H1 (cell line): Measurements from ENCODE around the gene KLK8. TPM values are rescaled to one million over a fixed set of nuclear protein-coding genes. Genes with fewer than 3 reads are reported as not detected.

ENCODE experiments used
- CTCF ChIA-PET: fragments of 300-600 bp; sonication (Branson Sonifier 250); formaldehyde crosslinking; loops from one replicate; lab custom pipeline; 2021; ENCODE audit not compliant: partially characterized antibody; lab: Charles Lee
- POLR2A ChIA-PET: fragments of 300-600 bp; sonication (Branson Sonifier 250); formaldehyde crosslinking; loops from one replicate; lab custom pipeline; 2021; ENCODE audit warnings: inconsistent platforms; ENCODE audit not compliant: partially characterized antibody; lab: Charles Lee
- DNase-seq, 2 experiments: peaks; one replicate each; pipeline versions ENCODE4 v3.0.0 to v3.0.0-alpha.2; 2010 to 2022; ENCODE audit warnings: low spot score in 2 of 2, low read depth in 1 of 2, mixed read lengths in 1 of 2
- FAIRE-seq: peaks from 2 replicates; lab custom pipeline; 2011; peaks lifted over from hg19 to GRCh38; lab: Jason Lieb, UNC
- H2AFZ ChIP-seq: 2 replicates; pipeline ENCODE4 v1.8.1; 2012; ENCODE audit warnings: low read length, inconsistent platforms
- H2AK5ac ChIP-seq: 2 replicates; pipeline ENCODE4 v1.6.1; 2013; ENCODE audit warnings: low read depth, low read length
- H2BK120ac ChIP-seq: replicated peaks from 2 replicates; pipeline ENCODE3; 2013; ENCODE audit warnings: low read depth, low read length, inconsistent platforms
- H2BK12ac ChIP-seq: 2 replicates; pipeline ENCODE4 v1.6.1; 2013; ENCODE audit warnings: low read depth, low read length
- H2BK15ac ChIP-seq: 2 replicates; pipeline ENCODE4 v1.6.1; 2013; ENCODE audit warnings: low read length
- H2BK20ac ChIP-seq: 2 replicates; pipeline ENCODE4 v1.6.1; 2013; ENCODE audit warnings: low read length
- H2BK5ac ChIP-seq: 2 replicates; pipeline ENCODE4 v1.6.1; 2013; ENCODE audit warnings: low read depth, low read length
- H3K14ac ChIP-seq: 2 replicates; pipeline ENCODE4 v1.6.1; 2013; ENCODE audit warnings: inconsistent platforms; ENCODE audit not compliant: insufficient read length
- H3K18ac ChIP-seq: 2 replicates; pipeline ENCODE4 v1.6.1; 2013; ENCODE audit warnings: low read length; ENCODE audit errors: extremely low read depth
- H3K23ac ChIP-seq: 2 replicates; pipeline ENCODE4 v1.6.1; 2013; ENCODE audit warnings: inconsistent platforms; ENCODE audit not compliant: insufficient read length
- H3K23me2 ChIP-seq: 2 replicates; pipeline ENCODE4 v1.6.1; 2013; ENCODE audit warnings: low read depth, low read length
- H3K27ac ChIP-seq: 2 replicates; pipeline ENCODE4 v1.6.1; 2011; ENCODE audit warnings: low read depth, low read length, inconsistent platforms
- H3K27me3 ChIP-seq, 4 experiments: replicated peaks in 1 of 4; 1 replicate in 1 of 4; 2 replicates in 3 of 4; pipeline versions ENCODE4 v1.6.1 to v1.8.1; 2011 to 2013; ENCODE audit warnings: low read length in 3 of 4, mild to moderate bottlenecking in 3 of 4, inconsistent platforms in 2 of 4, mixed read lengths in 2 of 4, moderate library complexity in 1 of 4; ENCODE audit not compliant: control insufficient read depth in 3 of 4, insufficient read depth in 3 of 4; ENCODE audit errors: extremely low read depth in 1 of 4
- H3K36me3 ChIP-seq, 4 experiments: 2 replicates each; pipeline versions ENCODE4 v1.6.1 to v1.8.1; 2011 to 2013; ENCODE audit warnings: mild to moderate bottlenecking in 4 of 4, low read length in 3 of 4, moderate library complexity in 2 of 4, control low read depth in 1 of 4, inconsistent platforms in 1 of 4; ENCODE audit not compliant: insufficient read depth in 4 of 4, control insufficient read depth in 2 of 4
- H3K4ac ChIP-seq: replicated peaks from 2 replicates; pipeline ENCODE3; 2013; ENCODE audit warnings: low read length, low read depth, mixed read lengths, inconsistent platforms; ENCODE audit not compliant: insufficient read length
- H3K4me1 ChIP-seq, 4 experiments: replicated peaks in 1 of 4; 1 replicate in 1 of 4; 2 replicates in 3 of 4; pipeline versions ENCODE4 v1.6.1 to v1.8.1; 2011 to 2013; ENCODE audit warnings: low read length in 3 of 4, inconsistent platforms in 2 of 4, mixed read lengths in 1 of 4; ENCODE audit not compliant: insufficient read depth in 4 of 4, control insufficient read depth in 3 of 4
- H3K4me2 ChIP-seq, 2 experiments: 2 replicates each; pipeline versions ENCODE4 v1.6.1 to v1.8.1; 2011 to 2013; ENCODE audit warnings: low read depth in 2 of 2, low read length in 2 of 2, control low read depth in 1 of 2, inconsistent platforms in 1 of 2, mild to moderate bottlenecking in 1 of 2; ENCODE audit not compliant: insufficient read depth in 1 of 2
- H3K4me3 ChIP-seq, 4 experiments: fragments of 200-600, 300-600 bp in 1 of 4; sonication (generic), shearing (Covaris generic), sonication (Bioruptor Twin) in 1 of 4; 2 replicates each; pipeline versions ENCODE4 v1.5.1 to v1.8.1; 2011 to 2016; ENCODE audit warnings: low read length in 4 of 4, low read depth in 3 of 4, control low read depth in 2 of 4, inconsistent platforms in 2 of 4, mild to moderate bottlenecking in 2 of 4, mixed read lengths in 1 of 4, moderate library complexity in 1 of 4; ENCODE audit not compliant: insufficient read depth in 2 of 4; ENCODE audit errors: extremely low read depth in 1 of 4
- H3K56ac ChIP-seq: replicated peaks from 2 replicates; pipeline ENCODE3; 2013; ENCODE audit warnings: low read depth, mild to moderate bottlenecking, mixed read lengths, low read length, inconsistent platforms; ENCODE audit not compliant: insufficient read length
- H3K79me1 ChIP-seq: 2 replicates; pipeline ENCODE4 v1.6.1; 2013; ENCODE audit warnings: low read depth, low read length, control low read depth
- H3K79me2 ChIP-seq, 2 experiments: 2 replicates each; pipeline versions ENCODE4 v1.6.1 to v1.8.1; 2012 to 2013; ENCODE audit warnings: low read length in 2 of 2, mild to moderate bottlenecking in 2 of 2, inconsistent platforms in 1 of 2; ENCODE audit not compliant: insufficient read depth in 2 of 2, control insufficient read depth in 1 of 2
- H3K9ac ChIP-seq, 4 experiments: replicated peaks in 1 of 4; 1 replicate in 1 of 4; 2 replicates in 3 of 4; pipeline versions ENCODE4 v1.6.1 to v1.8.1; 2011 to 2013; ENCODE audit warnings: low read depth in 3 of 4, low read length in 3 of 4, control low read depth in 2 of 4, mild to moderate bottlenecking in 2 of 4, moderate library complexity in 2 of 4, inconsistent platforms in 1 of 4; ENCODE audit errors: extremely low read depth in 1 of 4
- H3K9me3 ChIP-seq, 2 experiments: 2 replicates each; pipeline versions ENCODE4 v1.6.1 to v1.8.1; 2012 to 2013; ENCODE audit warnings: mild to moderate bottlenecking in 2 of 2, moderate library complexity in 2 of 2, control low read depth in 1 of 2, inconsistent platforms in 1 of 2, low read depth in 1 of 2, low read length in 1 of 2, mixed read lengths in 1 of 2; ENCODE audit not compliant: insufficient read depth in 2 of 2
- H4K20me1 ChIP-seq, 2 experiments: replicated peaks in 1 of 2; 2 replicates each; pipeline versions ENCODE3 to v1.8.1; 2011 to 2013; ENCODE audit warnings: inconsistent platforms in 2 of 2, low read length in 2 of 2, mild to moderate bottlenecking in 1 of 2; ENCODE audit not compliant: insufficient read depth in 2 of 2, control insufficient read depth in 1 of 2
- H4K5ac ChIP-seq: 2 replicates; pipeline ENCODE4 v1.6.1; 2013; ENCODE audit warnings: low read length, low read depth, mixed read lengths, inconsistent platforms; ENCODE audit not compliant: insufficient read length
- H4K8ac ChIP-seq: 2 replicates; pipeline ENCODE4 v1.8.0; 2013; ENCODE audit warnings: mild to moderate bottlenecking, moderate library complexity, low read length, inconsistent platforms; ENCODE audit not compliant: insufficient read depth; ENCODE audit errors: extremely low read depth
- H4K91ac ChIP-seq: replicated peaks from 2 replicates; pipeline ENCODE3; 2013; ENCODE audit warnings: low read length, mixed read lengths, inconsistent platforms; ENCODE audit not compliant: insufficient read length
- USF2 ChIP-seq: IDR thresholded peaks from 2 replicates; pipeline ENCODE4 v1.6.1; 2011; ENCODE audit warnings: low read length, improper control_type of control experiment
- WGBS, 2 experiments: shearing (Covaris generic) in 1 of 2; methylation state at CpG; one replicate each; pipeline versions ENCODE4 v1.1.6 to v1.1.7; 2013 to 2015; ENCODE audit warnings: low lambda C conversion rate in 2 of 2, mixed read lengths in 2 of 2, inconsistent platforms in 1 of 2, low coverage in 1 of 2, missing lambda C conversion rate in 1 of 2; ENCODE audit not compliant: insufficient replicate concordance in 2 of 2, insufficient coverage in 1 of 2, insufficient read length in 1 of 2; ENCODE audit errors: extremely low coverage in 1 of 2, missing lambda C conversion rate in 1 of 2; 5-methylcytosine and 5-hydroxymethylcytosine counted together
- polyA plus RNA-seq, 7 experiments: library from polyadenylated mRNA; depleted of rRNA in 3 of 7; stranded (reverse) in 5 of 7; unstranded in 2 of 7; fragments of >200 nt in 5 of 7; fragments of 200-250 nt in 2 of 7; gene quantifications; 1 replicate in 5 of 7; 2 replicates in 1 of 7; 4 replicates in 1 of 7; pipeline versions ENCODE4 v1.2.1 to v1.2.3, GENCODE V29; 2011 to 2013; ENCODE audit warnings: missing spikeins in 2 of 7, mixed read lengths in 2 of 7
- total RNA-seq: library from RNA; stranded (reverse); fragmentation: NEBNext Ultra II Directional; extraction: Animal tissue kit (Norgen Biotek cat#: 25700); gene quantifications from 2 replicates; pipeline ENCODE4 v1.2.1, GENCODE V29; 2021

KLK8 gene
- total and polyA plus RNA-seq, 2 of the 8 experiments (the other 6 are each of a cell fraction or from before 2014, with no cell fraction given): 2.9 to 3.6 TPM

GRCh38 chr19:51005248-51005647, 3.8 kb upstream of the KLK8 start:
- H2BK5ac ChIP-seq: no peak overlapping the region
- no peak overlapping the region for H4K8ac ChIP-seq
- H3K23me2 ChIP-seq: no peaks in the 10 kb centered on the region
- ChIA-PET POLR2A (no interaction called here), CTCF (no interaction called here)
- no peak overlapping the region for H2BK15ac ChIP-seq
- H2BK12ac ChIP-seq: no peak overlapping the region
- H3K4me2 ChIP-seq: no peak overlapping the region
- no peaks in the 10 kb centered on the region; a peak in 1 of 7 replicates for H3K27me3 ChIP-seq
- no peaks in the 10 kb centered on the region for H3K79me2 ChIP-seq
- H3K23ac ChIP-seq: no peak overlapping the region
- H2AK5ac ChIP-seq: no peak overlapping the region
- no peak overlapping the region for H4K5ac ChIP-seq
- H3K14ac ChIP-seq: no peak overlapping the region
- no peak overlapping the region for H2BK120ac ChIP-seq
- no peak overlapping the region for H3K4ac ChIP-seq
- H3K79me1 ChIP-seq: no peaks in the 10 kb centered on the region
- H3K36me3 ChIP-seq: no peaks in the 10 kb centered on the region
- H3K9me3 ChIP-seq: no peaks in the 10 kb centered on the region
- H3K9ac ChIP-seq: no peak overlapping the region
- TF ChIP-seq USF2: no peak
- no peak overlapping the region for H3K56ac ChIP-seq
- DNase-seq: no peak
- H2BK20ac ChIP-seq: no peak overlapping the region
- no peak overlapping the region for H3K4me3 ChIP-seq
- H2AFZ ChIP-seq: no peak overlapping the region
- H3K4me1 ChIP-seq: peaks cover 0 to 18% (median 6%) of the 10 kb centered on the region in 4 experiments; a peak in 6 of 7 replicates
- H4K20me1 ChIP-seq: no peaks in the 10 kb centered on the region
- 90% methylated on average over 1 of the region's 1 CpG; no CpG with 5 or more reads in 1 of the 2 experiments for WGBS, 2 experiments
- no peak overlapping the region for H4K91ac ChIP-seq
- no peak overlapping the region for H3K27ac ChIP-seq
- FAIRE-seq: no peak
- no peak overlapping the region for H3K18ac ChIP-seq
